NCI-H748 treated with DMSO at 0.1 percent for 48 hours (cell line): ENCODE data around the gene ITGAD.

Experiments
- DNase-seq: peaks from one replicate; lab custom pipeline; 2025; lab: John Stamatoyannopoulos, UW

ITGAD gene

DNA sequence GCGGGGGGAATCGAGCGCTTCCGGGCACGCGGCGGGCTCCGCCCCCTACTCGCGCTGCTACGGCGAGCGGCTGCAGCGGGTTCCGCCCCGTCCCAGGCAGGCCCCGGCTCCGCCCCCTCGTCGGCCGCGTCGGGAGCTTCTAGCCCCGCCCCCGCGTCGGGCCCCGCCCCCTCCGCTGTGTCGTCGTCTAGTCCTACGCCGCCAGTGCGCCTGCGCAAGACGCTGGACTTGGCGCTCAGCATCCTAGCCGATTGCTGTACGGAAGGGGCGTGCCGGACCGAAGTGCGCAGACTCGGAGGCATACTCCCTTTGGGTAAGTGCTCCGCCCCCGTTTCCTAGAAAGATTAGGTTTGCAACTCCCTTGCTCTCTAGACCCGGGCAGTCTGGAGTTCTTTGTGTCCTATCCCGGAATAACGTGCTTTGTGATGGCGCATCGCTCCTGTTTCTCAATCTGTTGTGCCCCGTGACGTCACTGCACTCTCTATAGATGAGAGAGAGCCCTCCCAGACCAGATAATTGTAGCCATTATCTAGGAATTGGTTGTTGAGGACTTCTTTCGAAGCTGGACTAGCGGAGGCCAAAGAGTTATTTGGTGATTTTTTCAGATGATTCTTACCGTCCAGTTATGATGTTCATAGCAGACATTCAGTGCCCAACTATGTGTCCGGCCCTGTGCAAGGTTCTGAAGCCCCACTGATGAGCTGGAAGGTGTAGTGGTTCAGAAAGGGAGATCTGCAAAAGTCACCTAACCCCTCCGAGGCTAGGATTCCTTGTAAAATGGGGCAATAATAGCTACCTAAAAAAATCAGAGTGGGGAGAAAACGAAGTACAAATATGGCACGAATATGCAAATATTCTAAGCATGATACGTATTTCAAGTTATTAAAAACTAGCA lies 66.8 kb downstream of the ITGAD start:
- DNase-seq = peak; percentile 94

- DNase-seq = peak; percentile 4
These were observed 67.5 kb downstream of the ITGAD start for GRCh38 chr16:31460582-31461002.

- no peak for DNase-seq
These were observed 68.2 kb downstream of the ITGAD start for GRCh38 chr16:31461201-31461920.

GRCh38 chr16:31461921-31462804 lies 69.0 kb downstream of the ITGAD start:
- no peak for DNase-seq

- no peak for DNase-seq
These were observed 71.2 kb downstream of the ITGAD start for GRCh38 chr16:31464348-31464769.

DNA sequence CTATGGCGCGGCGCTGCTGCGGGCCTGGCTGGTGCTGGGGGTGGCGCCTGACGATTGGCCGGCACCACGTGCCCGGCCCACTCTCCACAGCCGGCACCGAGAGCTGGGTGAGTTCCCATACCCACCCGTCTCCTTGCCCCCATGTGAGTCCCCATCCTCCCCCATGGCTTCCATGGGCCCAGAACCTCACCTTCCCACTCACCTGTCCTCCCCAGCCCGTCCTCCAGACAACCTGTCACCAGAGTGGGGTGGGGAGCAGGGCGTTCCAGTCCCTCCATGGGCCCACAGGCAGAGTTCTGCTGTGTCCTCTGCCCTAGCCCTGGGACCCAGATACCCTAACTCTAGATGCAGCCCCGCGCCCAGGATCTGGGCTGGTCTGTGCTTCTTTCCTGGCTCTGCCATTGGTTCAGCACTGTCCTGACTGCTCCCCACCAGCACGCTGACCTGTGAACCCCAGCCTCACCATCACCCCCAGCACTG lies 71.7 kb downstream of the ITGAD start:
- no peak for DNase-seq

GRCh38 chr16:31465788-31466370 lies 72.7 kb downstream of the ITGAD start:
- no peak for DNase-seq

GRCh38 chr16:31466381-31466841 lies 73.3 kb downstream of the ITGAD start:
- DNase-seq = no peak

GRCh38 chr16:31467151-31467773 lies 74.1 kb downstream of the ITGAD start:
- no peak for DNase-seq

GRCh38 chr16:31467858-31468257 lies 74.7 kb downstream of the ITGAD start:
- DNase-seq = no peak

DNA sequence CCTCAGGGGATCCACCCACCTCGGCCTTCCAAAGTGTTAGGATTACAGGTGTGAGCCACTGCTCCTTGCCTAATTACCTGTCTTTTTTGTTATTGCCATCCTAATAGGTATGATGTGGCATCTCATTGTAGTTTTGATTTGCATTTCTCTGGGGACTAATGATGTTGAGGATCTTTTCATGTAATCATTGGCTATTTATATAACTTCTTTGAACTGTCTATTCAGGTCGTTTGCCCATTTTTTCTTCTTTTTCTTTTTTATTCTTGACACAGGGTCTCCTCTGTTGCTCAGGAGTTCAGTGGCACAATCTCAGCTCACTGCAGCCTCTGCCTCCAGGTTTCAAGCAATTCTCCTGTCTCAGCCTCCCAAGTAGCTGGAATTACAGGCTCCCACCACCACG lies 77.5 kb downstream of the ITGAD start:
- DNase-seq = no peak

DNA sequence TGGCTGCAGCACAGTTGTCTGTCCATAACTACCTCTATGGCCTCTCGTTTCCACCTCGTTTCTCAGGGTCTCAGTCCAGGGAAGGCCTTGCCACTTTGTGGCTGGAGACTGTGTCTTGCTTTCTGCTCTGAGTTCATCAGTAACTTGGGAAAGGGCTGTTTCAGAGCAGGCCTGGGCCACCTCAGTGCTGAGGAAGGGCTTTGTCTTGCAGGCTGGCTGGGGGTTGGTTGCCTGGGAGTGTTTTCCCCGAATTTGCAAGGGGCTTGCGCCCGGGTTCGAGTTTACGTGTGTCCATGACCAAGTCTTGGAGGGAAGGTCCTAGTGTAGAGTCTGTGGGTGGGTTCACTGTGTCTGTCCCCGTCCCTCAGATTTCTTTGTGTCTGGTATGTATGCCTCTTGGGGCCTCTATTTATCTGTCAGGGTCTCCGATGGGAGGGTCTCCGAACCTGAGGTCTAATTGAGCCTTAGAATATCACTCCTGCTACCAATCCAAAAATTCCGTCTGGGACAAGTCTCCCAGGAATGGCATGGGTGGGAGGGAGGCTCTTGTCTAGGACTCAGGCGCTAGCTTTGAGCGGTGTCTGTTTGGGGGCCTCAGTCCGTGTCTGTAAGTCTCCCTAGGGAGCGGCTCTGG lies 78.2 kb downstream of the ITGAD start:
- DNase-seq = no peak

GRCh38 chr16:31471875-31472708 lies 79.0 kb downstream of the ITGAD start, which contains the start of gene TGFB1I1:
TGFB1I1 (plus strand) TSS chr16:31472152; CDS start chr16:31472189, 37 bp downstream.
- DNase-seq = peak; percentile 5

- peak; percentile 46 for DNase-seq
These were observed 79.6 kb downstream of the ITGAD start for GRCh38 chr16:31472709-31473203.

- DNase-seq = no peak
These were observed 80.3 kb downstream of the ITGAD start for GRCh38 chr16:31473264-31473984.

DNA sequence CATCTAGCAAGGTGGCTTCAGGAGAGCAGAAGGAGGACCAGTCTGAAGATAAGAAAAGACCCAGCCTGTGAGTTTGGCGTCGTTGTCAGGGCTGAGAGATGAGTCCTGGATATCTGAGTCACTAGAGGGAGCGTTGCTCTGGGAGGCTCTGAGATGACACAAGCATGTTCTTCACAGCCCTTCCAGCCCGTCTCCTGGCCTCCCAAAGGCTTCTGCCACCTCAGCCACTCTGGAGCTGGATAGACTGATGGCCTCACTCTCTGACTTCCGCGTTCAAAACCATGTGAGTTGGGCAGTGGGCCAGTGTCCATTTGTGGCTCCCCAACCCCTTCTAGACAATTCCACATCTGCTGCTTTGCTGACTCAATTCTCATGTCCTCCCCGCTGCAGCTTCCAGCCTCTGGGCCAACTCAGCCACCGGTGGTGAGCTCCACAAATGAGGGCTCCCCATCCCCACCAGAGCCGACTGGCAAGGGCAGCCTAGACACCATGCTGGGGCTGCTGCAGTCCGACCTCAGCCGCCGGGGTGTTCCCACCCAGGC lies 81.1 kb downstream of the ITGAD start:
- DNase-seq = no peak

DNA sequence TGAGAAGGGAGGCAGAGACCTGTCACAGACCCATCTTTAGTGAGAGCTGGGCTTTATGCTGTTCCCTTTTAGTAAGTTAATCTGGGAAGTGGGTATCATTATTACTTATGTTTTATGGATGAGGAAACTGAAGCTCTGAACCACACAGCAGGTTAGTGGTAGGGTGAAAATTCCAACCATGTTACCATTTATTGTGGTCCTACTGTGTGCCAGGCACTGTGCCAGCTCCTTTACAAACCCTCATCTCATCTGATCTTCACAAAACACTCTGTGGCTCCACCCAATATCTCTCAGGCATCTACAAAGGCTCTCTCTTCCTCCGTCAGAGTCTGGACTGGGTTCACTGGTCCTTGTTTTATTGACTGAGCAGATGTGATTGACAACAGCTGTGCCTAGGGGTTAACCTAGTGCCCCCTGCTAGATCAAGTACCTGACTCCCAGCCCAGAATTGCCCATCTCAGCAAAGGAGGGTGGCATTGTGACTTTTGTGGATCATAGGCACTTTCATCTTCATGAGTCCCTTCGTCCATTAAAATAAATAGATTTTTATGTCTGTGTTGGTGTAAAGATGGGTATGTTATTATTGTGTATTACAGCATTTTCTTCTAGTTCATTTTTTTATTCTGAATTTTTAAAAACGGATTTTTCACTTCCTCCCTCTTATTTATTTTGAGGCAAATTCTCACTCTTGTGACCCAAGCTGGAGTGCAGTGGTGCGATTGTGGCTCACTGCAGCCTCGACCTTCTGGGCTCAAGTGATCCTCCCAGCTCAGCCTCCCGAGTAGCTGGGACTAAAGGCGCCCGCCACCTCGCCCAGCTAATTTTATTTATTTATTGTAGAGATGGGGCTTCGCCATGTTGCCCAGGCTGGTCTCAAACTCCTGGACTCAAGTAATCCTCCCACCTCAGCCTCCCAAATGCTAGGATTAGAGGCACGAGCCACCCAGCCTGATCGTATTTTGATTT lies 81.9 kb downstream of the ITGAD start:
- DNase-seq = no peak
